Esophagus squamous epithelium (tissue), 5 donors: Measurements from ENCODE around the gene SYT3. TPM values are rescaled to one million over a fixed set of nuclear protein-coding genes. Genes with fewer than 3 reads are reported as not detected.

Experiments
- DNase-seq: peaks from one replicate; lab custom pipeline; 2025; lab: John Stamatoyannopoulos, UW
- H3K27ac ChIP-seq, 4 donors: fragments of 200-600 bp; sonication (generic); one replicate each; pipeline ENCODE4 v1.5.1; 2016 to 2019; ENCODE audit warnings: mild to moderate bottlenecking in 1 of 4
- H3K27me3 ChIP-seq, 4 donors: fragments of 200-600 bp; sonication (generic); 1 replicate in 3 of 4; 2 replicates in 1 of 4; pipeline versions ENCODE4 v1.5.1 to v1.6.0; 2017 to 2021; ENCODE audit warnings: antibody characterized with exemption in 1 of 4
- H3K36me3 ChIP-seq, 3 donors: fragments of 200-600 bp; sonication (generic); one replicate each; pipeline ENCODE4 v1.5.1; 2016 to 2019
- H3K4me1 ChIP-seq, 3 donors: fragments of 200-600 bp; sonication (generic); one replicate each; pipeline ENCODE4 v1.5.1; 2017 to 2019
- H3K4me3 ChIP-seq, 4 donors: fragments of 200-600 bp; sonication (generic); 1 replicate in 3 of 4; 2 replicates in 1 of 4; pipeline ENCODE4 v1.5.1; 2016 to 2019; ENCODE audit warnings: mild to moderate bottlenecking in 2 of 4, moderate library complexity in 1 of 4
- H3K9me3 ChIP-seq, 3 donors: fragments of 200-600 bp; sonication (generic); one replicate each; pipeline ENCODE4 v1.5.1; 2016 to 2019
- CTCF ChIP-seq, 6 experiments: fragments of 450-650 bp in 4 of 6; fragments of 200-600 bp in 2 of 6; sonication (generic) in 2 of 6; IDR thresholded peaks; one replicate each; pipeline ENCODE4 v1.5.1; 2016 to 2019; ENCODE audit warnings: antibody characterized with exemption in 6 of 6, mild to moderate bottlenecking in 4 of 6, moderate library complexity in 4 of 6
- POLR2A ChIP-seq, 4 donors: fragments of 450-650 bp; IDR thresholded peaks; one replicate each; pipeline ENCODE4 v1.6.1; 2017; ENCODE audit warnings: antibody characterized with exemption in 4 of 4, mild to moderate bottlenecking in 4 of 4, moderate library complexity in 3 of 4
- WGBS, 2 donors: methylation state at CpG; one replicate each; pipeline ENCODE4 v1.1.5; 2018; 5-methylcytosine and 5-hydroxymethylcytosine counted together
- intact Hi-C: fragments of 100-400 bp; cut with DNase I; formaldehyde crosslinking; loops from one replicate; pipeline ENCODE4 v1.15.0; 2022
- total RNA-seq, 4 donors: library from RNA; depleted of rRNA; stranded (reverse); fragments of >200 nt; gene quantifications; one replicate each; pipeline ENCODE4 v1.1.0, GENCODE V29; 2016
- donor health status: DM: yes; HTN: yes; CAD: no.

SYT3 gene
- total RNA-seq, 4 donors from 2014 or later: 0.53 to 2.2 TPM; not detected in 2

- DNase-seq: no peak
- TF ChIP-seq POLR2A (IDR thresholded peaks at IDR 0.05): no peak
- Histone ChIP-seq H3K27me3 (peaks cover 0 to 94% (median 0%) of the 10 kb centered on the region in 4 donors), H3K4me3 (no peak overlapping the region), H3K27ac (no peak overlapping the region), H3K4me1 (no peaks in the 10 kb centered on the region), H3K9me3 (no peaks in the 10 kb centered on the region), H3K36me3 (no peaks in the 10 kb centered on the region)
- WGBS, 2 donors: 28 to 37% methylated on average over 6 of the region's 6 CpGs
- intact Hi-C loops: no loop called here
These were observed 6.6 kb upstream of the SYT3 start for GRCh38 chr19:50646074-50646807.

GRCh38 chr19:50645107-50645506 lies 5.4 kb upstream of the SYT3 start:
- TF ChIP-seq CTCF (IDR thresholded peaks at IDR 0.05): no peak
- no peak for TF ChIP-seq POLR2A (IDR thresholded peaks at IDR 0.05)
- Histone ChIP-seq H3K4me3 (no peak overlapping the region), H3K36me3 (no peaks in the 10 kb centered on the region), H3K27ac (no peak overlapping the region), H3K4me1 (peaks cover 0 to under 1% (median 0%) of the 10 kb centered on the region in 3 donors), H3K27me3 (peaks cover 0 to 95% (median 0%) of the 10 kb centered on the region in 4 donors), H3K9me3 (no peaks in the 10 kb centered on the region)
- no peak for DNase-seq
- intact Hi-C loops: no loop called here
- WGBS, 2 donors: 70 to 77% methylated on average over 6 of the region's 6 CpGs

- H3K27ac ChIP-seq: no peak overlapping the region
- H3K27me3 ChIP-seq: peaks cover 0 to 98% (median under 1%) of the 10 kb centered on the region in 4 donors
- H3K4me3 ChIP-seq: no peak overlapping the region
- no peak for DNase-seq
- intact Hi-C loops: no loop called here
- no peaks in the 10 kb centered on the region for H3K9me3 ChIP-seq
- 17 to 27% methylated on average over 1 of the region's 1 CpG for WGBS, 2 donors
- TF ChIP-seq POLR2A (IDR thresholded peaks at IDR 0.05): no peak
- no peak for TF ChIP-seq CTCF (IDR thresholded peaks at IDR 0.05)
- no peaks in the 10 kb centered on the region for H3K36me3 ChIP-seq
- peaks cover 0 to 7% (median 0%) of the 10 kb centered on the region in 3 donors for H3K4me1 ChIP-seq
These were observed 4.7 kb upstream of the SYT3 start for GRCh38 chr19:50644315-50644915.

- Histone ChIP-seq H3K36me3 (no peaks in the 10 kb centered on the region), H3K27me3 (peaks cover 0 to 97% (median 3%) of the 10 kb centered on the region in 4 donors), H3K9me3 (peaks cover 0 to under 1% (median 0%) of the 10 kb centered on the region in 3 donors), H3K4me1 (peaks cover 0 to 14% (median 0%) of the 10 kb centered on the region in 3 donors), H3K27ac (no peak overlapping the region), H3K4me3 (no peak overlapping the region)
- intact Hi-C loops: no loop called here
- TF ChIP-seq POLR2A (IDR thresholded peaks at IDR 0.05) (no peak), CTCF (IDR thresholded peaks at IDR 0.05) (no peak)
- DNase-seq: no peak
- 46 to 74% methylated on average over 2 of the region's 2 CpGs for WGBS, 2 donors
These were observed 687 bp upstream of the SYT3 start for GRCh38 chr19:50640368-50640767.

- TF ChIP-seq POLR2A (IDR thresholded peaks at IDR 0.05) (no peak), CTCF (IDR thresholded peaks at IDR 0.05) (no peak)
- Histone ChIP-seq H3K36me3 (no peaks in the 10 kb centered on the region), H3K27me3 (peaks cover 0 to 82% (median 3%) of the 10 kb centered on the region in 4 donors), H3K4me1 (peaks cover 0 to 14% (median 0%) of the 10 kb centered on the region in 3 donors), H3K4me3 (no peak overlapping the region), H3K9me3 (peaks cover 0 to 18% (median 0%) of the 10 kb centered on the region in 3 donors), H3K27ac (no peak overlapping the region)
- no peak for DNase-seq
- WGBS, 2 donors: 39 to 40% methylated on average over 10 of the region's 10 CpGs
- intact Hi-C loops: no loop called here
These were observed 1.1 kb downstream of the SYT3 start for GRCh38 chr19:50638600-50638999.
